ENCODE measurements around the gene PEX7. TPM values are rescaled to one million over a fixed set of nuclear protein-coding genes. Genes with fewer than 3 reads are reported as not detected.

The PEX7 gene
- total RNA-seq, 1 experiment from 2014 or later, result 3.9 TPM

GRCh38 chr6:136774228-136775041, 48.0 kb upstream of the PEX7 start:
- H3K9me3 Mint-ChIP-seq (ENCODE audit: low read depth, unreplicated experiment), result peaks cover 4% of the 10 kb centered on the region
- intact Hi-C loops (cut with micrococcal nuclease; ENCODE audit: unreplicated experiment), result no loop called here
- peaks cover 26% of the 10 kb centered on the region for H3K4me1 Mint-ChIP-seq (ENCODE audit: low read depth, unreplicated experiment)
- CTCF ChIA-PET, result interaction anchor here (1.0 kb wide), 1 partner anchor 130 kb away, joined by 3 read pairs; no protein-coding TSS in a partner anchor
- BruUV-seq (replicated peaks), result no TSS peak
- H3K4me3 Mint-ChIP-seq (ENCODE audit: low read depth, unreplicated experiment), result peak overlapping the region; percentile 40
- H3K27me3 Mint-ChIP-seq (ENCODE audit: unreplicated experiment), result no peaks in the 10 kb centered on the region
- DNase-seq, result no peak
- TF ChIP-seq CTCF (IDR thresholded peaks at IDR 0.05; ENCODE audit: unreplicated experiment), result no peak
- peak overlapping the region; percentile 96 for H3K27ac Mint-ChIP-seq (ENCODE audit: unreplicated experiment)
- H3K36me3 Mint-ChIP-seq (ENCODE audit: insufficient read depth, unreplicated experiment), result peaks cover 14% of the 10 kb centered on the region

DNA sequence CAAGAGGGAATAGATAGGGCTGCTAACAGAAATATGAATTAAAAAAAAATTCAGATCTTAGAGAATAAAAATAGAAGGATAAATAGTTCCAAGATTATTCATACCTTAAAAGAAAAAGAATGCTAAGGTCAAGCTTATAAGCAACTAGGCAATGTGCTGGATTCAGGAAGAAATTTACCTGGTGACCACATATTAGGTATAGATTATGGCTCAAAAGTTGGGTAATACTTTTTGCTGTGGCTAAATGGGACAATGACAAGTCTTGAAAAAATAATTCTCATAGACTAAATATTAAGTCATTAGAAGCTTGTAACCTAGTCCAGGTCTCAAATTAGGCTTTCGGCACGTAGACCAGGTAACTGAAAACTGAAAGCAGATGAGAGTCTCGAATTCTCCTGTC, 47.3 kb upstream of the PEX7 start:
- CTCF ChIA-PET, result interaction anchor here (1.0 kb wide), 2 partner anchors 15 to 131 kb away, joined by 3 read pairs; no protein-coding TSS in a partner anchor
- no peak for DNase-seq
- Mint-ChIP-seq H3K4me3 (ENCODE audit: low read depth, unreplicated experiment) (peak overlapping the region; percentile 40), H3K9me3 (ENCODE audit: low read depth, unreplicated experiment) (peaks cover 4% of the 10 kb centered on the region), H3K4me1 (ENCODE audit: low read depth, unreplicated experiment) (peaks cover 26% of the 10 kb centered on the region), H3K27ac (ENCODE audit: unreplicated experiment) (peak overlapping the region; percentile 96), H3K27me3 (ENCODE audit: unreplicated experiment) (no peaks in the 10 kb centered on the region), H3K36me3 (ENCODE audit: insufficient read depth, unreplicated experiment) (peaks cover 14% of the 10 kb centered on the region)
- intact Hi-C loops (cut with micrococcal nuclease; ENCODE audit: unreplicated experiment), result no loop called here
- no peak for TF ChIP-seq CTCF (IDR thresholded peaks at IDR 0.05; ENCODE audit: unreplicated experiment)
- no TSS peak for BruUV-seq (replicated peaks)

- CTCF ChIA-PET, result interaction anchor here (1.0 kb wide), 2 partner anchors 14 to 132 kb away, joined by 3 read pairs; no protein-coding TSS in a partner anchor
- intact Hi-C loops (cut with micrococcal nuclease; ENCODE audit: unreplicated experiment), result no loop called here
- DNase-seq, result no peak
Observed at GRCh38 chr6:136775548-136775947, 46.8 kb upstream of the PEX7 start.

GRCh38 chr6:136777651-136778050, 44.7 kb upstream of the PEX7 start:
- BruUV-seq (replicated peaks), result no TSS peak
- H3K27me3 Mint-ChIP-seq (ENCODE audit: unreplicated experiment), result no peaks in the 10 kb centered on the region
- intact Hi-C loops (cut with micrococcal nuclease; ENCODE audit: unreplicated experiment), result no loop called here
- CTCF ChIA-PET, result no interaction called here
- no peak overlapping the region for H3K27ac Mint-ChIP-seq (ENCODE audit: unreplicated experiment)
- H3K36me3 Mint-ChIP-seq (ENCODE audit: insufficient read depth, unreplicated experiment), result peaks cover 14% of the 10 kb centered on the region
- no peak for TF ChIP-seq CTCF (IDR thresholded peaks at IDR 0.05; ENCODE audit: unreplicated experiment)
- no peak overlapping the region for H3K4me3 Mint-ChIP-seq (ENCODE audit: low read depth, unreplicated experiment)
- H3K4me1 Mint-ChIP-seq (ENCODE audit: low read depth, unreplicated experiment), result peaks cover 26% of the 10 kb centered on the region
- DNase-seq, result no peak
- H3K9me3 Mint-ChIP-seq (ENCODE audit: low read depth, unreplicated experiment), result peaks cover 4% of the 10 kb centered on the region

More at GRCh38 chr6:136775548-136775947, 46.8 kb upstream of the PEX7 start:
- no TSS peak for BruUV-seq (replicated peaks)
- Mint-ChIP-seq H3K9me3 (ENCODE audit: low read depth, unreplicated experiment) (peaks cover 4% of the 10 kb centered on the region), H3K4me1 (ENCODE audit: low read depth, unreplicated experiment) (peaks cover 26% of the 10 kb centered on the region), H3K36me3 (ENCODE audit: insufficient read depth, unreplicated experiment) (peaks cover 14% of the 10 kb centered on the region), H3K27ac (ENCODE audit: unreplicated experiment) (no peak overlapping the region), H3K4me3 (ENCODE audit: low read depth, unreplicated experiment) (peak overlapping the region; percentile 40), H3K27me3 (ENCODE audit: unreplicated experiment) (no peaks in the 10 kb centered on the region)
- no peak for TF ChIP-seq CTCF (IDR thresholded peaks at IDR 0.05; ENCODE audit: unreplicated experiment)
